OCI-LY3 (cell line): Measurements from ENCODE around the gene RBM28.
"Not testable (repeated sequence)": the region's sequence is repeated elsewhere in the genome, so short reads cannot be mapped to it uniquely, and the experiment has no call there.

Experiments
- H2AFZ ChIP-seq: fragments of 200-600, 300-600 bp; shearing (Covaris generic); 2 replicates; pipeline ENCODE4 v1.6.0; 2014; ENCODE audit warnings: antibody characterized with exemption, low read depth, low read length
- H3K27ac ChIP-seq: fragments of 200-600, 300-600 bp; sonication (generic); 2 replicates; pipeline ENCODE4 v1.5.1; 2014; ENCODE audit warnings: mild to moderate bottlenecking, low read length, moderate library complexity, mixed read lengths
- H3K27me3 ChIP-seq: fragments of 200-600, 300-600 bp; sonication (generic); 2 replicates; pipeline ENCODE4 v1.6.1; 2014; ENCODE audit warnings: low read depth, low read length, mixed read lengths
- H3K36me3 ChIP-seq: fragments of 200-600, 300-600 bp; sonication (generic); replicated peaks from 2 replicates; pipeline ENCODE3; 2014; ENCODE audit warnings: low read depth, low read length, mixed read lengths
- H3K4me1 ChIP-seq: fragments of 300-600, 200-600 bp; sonication (generic); 2 replicates; pipeline ENCODE4 v1.6.1; 2014; ENCODE audit warnings: low read length, mixed read lengths
- H3K4me2 ChIP-seq: fragments of 200-600, 300-600 bp; sonication (generic); 2 replicates; pipeline ENCODE4 v1.6.1; 2014; ENCODE audit warnings: low read length, mixed read lengths
- H3K4me3 ChIP-seq: fragments of 300-600, 200-600 bp; sonication (generic); 2 replicates; pipeline ENCODE4 v1.5.1; 2014; ENCODE audit warnings: antibody characterized with exemption, mild to moderate bottlenecking, low read length, moderate library complexity
- H3K79me2 ChIP-seq: fragments of 300-600, 200-600 bp; shearing (Covaris generic); 2 replicates; pipeline ENCODE4 v1.6.1; 2014; ENCODE audit warnings: mild to moderate bottlenecking, low read length, mixed read lengths
- H3K9ac ChIP-seq: fragments of 300-600, 200-600 bp; shearing (Covaris generic); 2 replicates; pipeline ENCODE4 v1.6.0; 2014; ENCODE audit warnings: mild to moderate bottlenecking, low read length, moderate library complexity
- H3K9me3 ChIP-seq: fragments of 200-600, 300-600 bp; shearing (Covaris generic); 2 replicates; pipeline ENCODE4 v1.6.1; 2014; ENCODE audit warnings: low read length, mixed read lengths; ENCODE audit not compliant: insufficient read depth
- H4K20me1 ChIP-seq: fragments of 200-600, 300-600 bp; sonication (generic); 2 replicates; pipeline ENCODE4 v1.6.1; 2016; ENCODE audit warnings: low read length, mixed read lengths; ENCODE audit not compliant: insufficient read depth
- CTCF ChIP-seq: fragments of 200-600, 300-600 bp; sonication (generic); IDR thresholded peaks from 2 replicates; pipeline ENCODE4 v1.5.1; 2014; ENCODE audit warnings: antibody characterized with exemption, low read length, low read depth
- EZH2phosphoT487 ChIP-seq: fragments of 200-600 bp; shearing (Covaris generic); IDR thresholded peaks from 2 replicates; pipeline ENCODE4 v1.6.1; 2018; ENCODE audit warnings: antibody characterized with exemption, mixed run types, low read depth

Gene RBM28

GRCh38 chr7:128303643-128304042 lies 40.1 kb downstream of the RBM28 start:
- H3K9me3 ChIP-seq, result no peaks in the 10 kb centered on the region
- no peak overlapping the region for H3K27ac ChIP-seq
- H3K9ac ChIP-seq, result no peak overlapping the region
- H4K20me1 ChIP-seq, result no peaks in the 10 kb centered on the region
- no peak overlapping the region for H3K4me3 ChIP-seq
- no peak overlapping the region for H2AFZ ChIP-seq
- H3K79me2 ChIP-seq, result no peaks in the 10 kb centered on the region
- TF ChIP-seq EZH2phosphoT487 (no peak), CTCF (no peak)
- no peak overlapping the region for H3K4me2 ChIP-seq
- H3K27me3 ChIP-seq, result no peaks in the 10 kb centered on the region
- H3K4me1 ChIP-seq, result no peaks in the 10 kb centered on the region
- peaks cover 41% of the 10 kb centered on the region for H3K36me3 ChIP-seq

GRCh38 chr7:128303133-128303532 lies 40.6 kb downstream of the RBM28 start:
- Histone ChIP-seq H2AFZ (no peak overlapping the region), H3K4me2 (no peak overlapping the region), H4K20me1 (no peaks in the 10 kb centered on the region), H3K4me1 (no peaks in the 10 kb centered on the region), H3K27ac (no peak overlapping the region), H3K9ac (no peak overlapping the region), H3K9me3 (no peaks in the 10 kb centered on the region), H3K79me2 (no peaks in the 10 kb centered on the region), H3K36me3 (peaks cover 40% of the 10 kb centered on the region), H3K4me3 (no peak overlapping the region), H3K27me3 (no peaks in the 10 kb centered on the region)
- TF ChIP-seq CTCF (no peak), EZH2phosphoT487 (no peak)

GRCh38 chr7:128302139-128302538 lies 41.6 kb downstream of the RBM28 start:
- H3K36me3 ChIP-seq, result peaks cover 32% of the 10 kb centered on the region
- H2AFZ ChIP-seq, result no peak overlapping the region
- no peak overlapping the region for H3K27ac ChIP-seq
- no peaks in the 10 kb centered on the region for H4K20me1 ChIP-seq
- no peak overlapping the region for H3K4me3 ChIP-seq
- TF ChIP-seq CTCF (no peak), EZH2phosphoT487 (no peak)
- H3K79me2 ChIP-seq, result no peaks in the 10 kb centered on the region
- no peaks in the 10 kb centered on the region for H3K9me3 ChIP-seq
- H3K4me2 ChIP-seq, result no peak overlapping the region
- no peaks in the 10 kb centered on the region for H3K27me3 ChIP-seq
- no peaks in the 10 kb centered on the region for H3K4me1 ChIP-seq
- no peak overlapping the region for H3K9ac ChIP-seq

- Histone ChIP-seq H3K36me3 (peaks cover 7% of the 10 kb centered on the region), H4K20me1 (no peaks in the 10 kb centered on the region), H3K4me2 (no peak overlapping the region), H3K4me3 (no peak overlapping the region), H3K4me1 (no peaks in the 10 kb centered on the region), H3K9ac (no peak overlapping the region), H2AFZ (no peak overlapping the region), H3K27ac (no peak overlapping the region), H3K79me2 (no peaks in the 10 kb centered on the region), H3K27me3 (no peaks in the 10 kb centered on the region), H3K9me3 (no peaks in the 10 kb centered on the region)
- no peak for TF ChIP-seq CTCF
- TF ChIP-seq EZH2phosphoT487, result no peak
These were observed 44.5 kb downstream of the RBM28 start for GRCh38 chr7:128299109-128299607.

- not testable (repeated sequence) for H3K4me1 ChIP-seq, H3K4me3 ChIP-seq, H3K4me2 ChIP-seq, H3K9me3 ChIP-seq, H3K27ac ChIP-seq, H3K27me3 ChIP-seq, H3K79me2 ChIP-seq, H3K9ac ChIP-seq, H3K36me3 ChIP-seq, H2AFZ ChIP-seq, H4K20me1 ChIP-seq
These were observed 45.7 kb downstream of the RBM28 start for GRCh38 chr7:128298004-128298403.
